PC-9 (cell line): ENCODE measurements around the gene MRO.

Experiments used
- CTCF ChIP-seq: fragments of 200-600 bp; sonication (generic); conservative IDR thresholded peaks from 2 replicates; pipeline ENCODE4 v1.6.1; 2017; ENCODE audit warnings: mixed run types, antibody characterized with exemption, mild to moderate bottlenecking, moderate library complexity
- EZH2 ChIP-seq: fragments of 200-600 bp; sonication (generic); IDR thresholded peaks from 2 replicates; pipeline ENCODE4 v1.8.0; 2017; ENCODE audit warnings: antibody characterized with exemption, low read depth

- TF ChIP-seq CTCF (no peak), EZH2 (no peak)
These were observed 65.5 kb downstream of the MRO start for GRCh38 chr18:50754297-50754696.
